Measurements from ENCODE around the gene HACE1.

HACE1 gene

GRCh38 chr6:104795363-104795762 lies 64.4 kb downstream of the HACE1 start:
- DNase-seq (ENCODE audit: low read depth) = no peak
- TF ChIP-seq, protein P1, sequence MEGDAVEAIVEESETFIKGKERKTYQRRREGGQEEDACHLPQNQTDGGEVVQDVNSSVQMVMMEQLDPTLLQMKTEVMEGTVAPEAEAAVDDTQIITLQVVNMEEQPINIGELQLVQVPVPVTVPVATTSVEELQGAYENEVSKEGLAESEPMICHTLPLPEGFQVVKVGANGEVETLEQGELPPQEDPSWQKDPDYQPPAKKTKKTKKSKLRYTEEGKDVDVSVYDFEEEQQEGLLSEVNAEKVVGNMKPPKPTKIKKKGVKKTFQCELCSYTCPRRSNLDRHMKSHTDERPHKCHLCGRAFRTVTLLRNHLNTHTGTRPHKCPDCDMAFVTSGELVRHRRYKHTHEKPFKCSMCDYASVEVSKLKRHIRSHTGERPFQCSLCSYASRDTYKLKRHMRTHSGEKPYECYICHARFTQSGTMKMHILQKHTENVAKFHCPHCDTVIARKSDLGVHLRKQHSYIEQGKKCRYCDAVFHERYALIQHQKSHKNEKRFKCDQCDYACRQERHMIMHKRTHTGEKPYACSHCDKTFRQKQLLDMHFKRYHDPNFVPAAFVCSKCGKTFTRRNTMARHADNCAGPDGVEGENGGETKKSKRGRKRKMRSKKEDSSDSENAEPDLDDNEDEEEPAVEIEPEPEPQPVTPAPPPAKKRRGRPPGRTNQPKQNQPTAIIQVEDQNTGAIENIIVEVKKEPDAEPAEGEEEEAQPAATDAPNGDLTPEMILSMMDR (conservative IDR thresholded peaks at IDR 0.05; ENCODE audit: low read length) = no peak
- no peak overlapping the region for H3K4me3 ChIP-seq (ENCODE audit: low read length)

DNA sequence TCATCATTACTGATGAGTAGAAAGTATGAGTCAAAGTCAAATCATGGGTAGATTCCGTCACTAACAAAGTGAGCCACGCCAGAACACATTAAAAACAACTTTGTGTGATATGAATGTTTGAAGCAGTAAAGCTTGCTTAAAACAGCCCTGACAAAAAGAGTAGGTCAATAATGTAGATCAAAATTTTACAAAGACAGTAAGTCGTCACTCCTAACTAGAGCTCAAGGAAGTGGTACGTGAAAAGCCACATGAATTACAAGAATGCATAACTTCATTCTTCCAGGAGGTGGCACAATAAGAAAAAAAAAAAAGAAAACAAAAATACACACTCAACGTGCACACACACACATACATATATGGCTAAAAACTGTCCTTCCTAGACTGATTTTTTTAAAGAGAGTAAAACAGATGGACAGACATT lies 69.9 kb downstream of the HACE1 start:
- TF ChIP-seq, protein P1 (conservative IDR thresholded peaks at IDR 0.05; ENCODE audit: low read length) = peak; percentile 26
- no peak overlapping the region for H3K4me3 ChIP-seq (ENCODE audit: low read length)
- peak; percentile 84 for DNase-seq (ENCODE audit: low read depth)

DNA sequence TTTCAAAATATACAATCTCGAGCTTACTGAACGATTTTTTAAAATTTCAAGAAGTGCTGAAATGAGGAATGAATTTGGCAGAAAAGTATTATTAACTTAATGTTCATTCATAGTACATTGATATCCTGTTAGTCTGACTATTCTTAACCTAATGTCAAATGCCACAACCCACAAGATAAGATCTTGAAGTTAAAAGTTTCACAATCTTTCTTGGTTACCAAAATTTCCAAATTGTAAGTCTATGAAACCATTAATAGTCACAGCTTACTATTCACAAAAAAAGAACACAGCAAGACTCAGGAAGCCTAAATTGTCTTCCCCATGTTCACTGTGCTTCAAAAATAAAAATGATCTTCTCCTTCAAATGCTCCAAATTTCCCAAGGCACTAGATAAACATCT lies 71.3 kb downstream of the HACE1 start:
- no peak overlapping the region for H3K4me3 ChIP-seq (ENCODE audit: low read length)
- TF ChIP-seq, protein P1 (conservative IDR thresholded peaks at IDR 0.05; ENCODE audit: low read length) = no peak
- DNase-seq (ENCODE audit: low read depth) = peak; percentile 33

DNA sequence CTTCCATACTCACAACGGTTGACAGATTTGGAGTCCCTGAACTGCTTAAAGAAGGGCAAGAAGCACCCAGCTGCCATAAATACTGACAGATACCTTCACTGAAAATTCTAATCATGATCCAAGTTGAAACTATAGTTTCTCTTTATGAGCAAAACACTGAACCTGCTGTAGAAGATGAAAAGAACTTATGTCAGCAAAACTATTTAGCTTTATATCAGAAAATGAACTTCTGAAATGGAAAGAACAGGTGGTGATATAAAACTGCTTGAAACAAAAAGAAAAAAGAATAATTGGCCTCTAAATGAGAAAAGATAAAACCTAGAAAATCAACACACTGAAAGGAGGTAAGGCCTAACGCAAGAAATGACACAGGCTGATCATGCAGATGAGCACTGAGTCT lies 72.4 kb downstream of the HACE1 start:
- no peak overlapping the region for H3K4me3 ChIP-seq (ENCODE audit: low read length)
- TF ChIP-seq, protein P1 (conservative IDR thresholded peaks at IDR 0.05; ENCODE audit: low read length) = no peak
- DNase-seq (ENCODE audit: low read depth) = no peak

DNA sequence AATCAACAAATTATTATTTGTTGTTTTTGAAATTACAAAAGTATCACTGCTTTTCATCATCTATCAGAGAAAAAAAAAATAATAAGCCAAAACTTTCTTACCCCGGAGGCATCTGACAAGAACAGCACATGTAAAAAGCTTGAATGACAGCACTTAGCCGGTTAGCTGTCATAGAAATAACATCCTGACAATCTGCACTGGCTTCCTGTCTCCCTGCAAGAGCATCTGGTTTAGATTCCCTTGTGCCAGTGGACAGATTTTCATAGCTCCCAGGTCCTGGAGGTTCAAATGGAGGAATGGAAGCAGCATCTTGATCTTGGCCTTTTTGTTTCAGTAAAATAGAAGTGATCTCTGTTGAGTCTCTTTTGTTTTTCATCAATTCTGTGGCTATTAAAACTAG lies 74.8 kb downstream of the HACE1 start:
- TF ChIP-seq, protein P1 (conservative IDR thresholded peaks at IDR 0.05; ENCODE audit: low read length) = no peak
- no peak overlapping the region for H3K4me3 ChIP-seq (ENCODE audit: low read length)
- peak; percentile 49 for DNase-seq (ENCODE audit: low read depth)

DNA sequence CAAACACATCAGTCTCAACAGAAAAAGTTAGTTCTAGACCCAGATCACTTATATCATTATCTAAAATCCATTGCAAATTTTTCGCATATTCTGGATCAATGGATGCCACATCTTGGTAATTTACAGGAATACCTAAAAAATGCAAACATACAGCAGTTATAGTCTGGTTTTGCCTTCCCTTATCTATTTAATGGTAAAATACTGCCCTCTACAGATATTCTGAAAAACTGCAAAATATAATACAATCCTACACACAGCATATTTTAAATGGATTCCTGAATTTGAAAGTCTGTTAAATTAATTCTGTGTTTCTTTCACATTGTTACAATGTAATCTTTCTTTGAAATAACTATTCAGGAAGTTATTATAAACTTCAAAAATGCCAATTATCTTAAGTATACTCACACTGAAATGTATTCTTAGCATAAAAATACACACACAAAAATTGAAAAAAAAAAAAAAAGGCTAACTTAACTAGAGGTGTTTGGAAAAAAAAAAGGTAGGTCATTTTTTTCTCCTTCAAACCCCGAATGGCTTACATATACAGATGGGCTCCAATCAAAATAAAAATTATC lies 88.4 kb downstream of the HACE1 start:
- no peak overlapping the region for H3K4me3 ChIP-seq (ENCODE audit: low read length)
- TF ChIP-seq, protein P1 (conservative IDR thresholded peaks at IDR 0.05; ENCODE audit: low read length) = peak; percentile 64
- peak; percentile 35 for DNase-seq (ENCODE audit: low read depth)

DNA sequence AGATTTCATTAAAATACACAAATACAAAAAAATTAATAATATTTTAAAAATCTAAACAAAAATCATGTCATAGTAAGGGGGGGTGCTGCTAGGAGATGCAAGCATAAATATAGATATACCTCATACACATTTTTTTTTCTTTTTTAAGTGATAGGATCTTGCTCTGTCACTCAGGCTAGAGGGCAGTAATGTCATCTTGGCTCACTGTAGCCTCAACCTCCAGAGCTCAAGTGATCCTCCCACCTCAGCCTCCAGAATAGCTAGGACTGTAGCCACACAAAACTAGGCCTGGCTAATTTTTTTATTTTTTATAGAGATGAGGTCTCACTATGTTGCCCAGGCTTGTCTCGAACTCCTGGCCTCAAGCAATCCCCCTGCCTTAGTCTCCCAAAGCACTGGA lies 90.8 kb downstream of the HACE1 start:
- TF ChIP-seq, protein P1 (conservative IDR thresholded peaks at IDR 0.05; ENCODE audit: low read length) = no peak
- no peak overlapping the region for H3K4me3 ChIP-seq (ENCODE audit: low read length)
- no peak for DNase-seq (ENCODE audit: low read depth)
